Ramos (cell line): ENCODE data around the gene CDCA5.

Experiments
- in situ Hi-C: fragments of 300-500 bp; cut with MboI; formaldehyde crosslinking; loops from one replicate; pipeline ENCODE4 v1.14.3; 2022; ENCODE audit warnings: low sequenced_read_pairs; ENCODE audit not compliant: unreplicated experiment

CDCA5 gene

DNA sequence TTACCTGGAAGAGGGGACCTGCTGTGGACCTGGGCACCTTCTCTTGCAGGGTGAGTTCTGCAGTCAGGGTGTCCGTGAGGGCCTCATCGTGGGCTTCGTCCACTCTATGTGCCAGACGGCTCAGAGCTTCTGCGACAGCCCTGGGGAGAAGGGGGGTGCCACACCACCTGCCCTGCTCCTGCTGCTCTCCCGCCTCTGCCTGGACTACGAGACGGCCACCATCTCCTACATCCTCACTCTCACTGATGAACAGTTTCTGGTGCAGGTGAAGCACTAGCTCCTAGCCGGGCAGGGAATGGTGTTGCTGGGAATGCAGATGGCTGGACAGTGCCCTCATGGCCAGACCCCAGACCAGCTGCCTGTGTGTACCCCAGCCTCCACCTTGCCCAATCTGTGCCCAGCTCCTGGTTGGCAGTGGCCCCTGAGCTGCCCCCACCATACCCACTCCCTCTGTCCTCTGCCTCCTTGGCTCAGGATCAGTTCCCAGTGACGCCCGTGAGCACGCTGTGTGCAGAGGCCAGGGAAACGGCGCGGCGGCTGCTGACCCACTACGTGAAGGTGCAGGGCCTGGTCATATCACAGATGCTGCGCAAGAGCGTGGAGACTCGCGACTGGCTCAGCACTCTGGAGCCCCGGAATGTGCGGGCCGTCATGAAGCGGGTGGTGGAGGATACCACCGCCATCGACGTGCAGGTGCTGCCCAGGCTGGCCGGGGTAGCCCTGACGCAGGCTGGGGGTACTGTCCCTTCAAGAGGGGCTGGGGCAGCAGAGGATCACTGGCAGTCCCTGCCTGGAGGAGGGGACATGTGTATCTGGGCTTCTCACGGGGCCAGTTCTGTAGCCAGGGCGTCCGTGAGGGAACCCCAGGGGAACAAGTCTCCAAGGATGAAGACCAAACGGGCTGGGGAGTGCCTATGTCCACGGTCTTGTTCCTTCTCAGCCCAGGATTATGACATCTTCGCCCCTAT, 25.7 kb upstream of the CDCA5 start:
- in situ Hi-C loops: loop anchor here (5.0 kb wide), 2 partner anchors 73 to 262 kb away; partner anchors contain the start of gene CAPN1

DNA sequence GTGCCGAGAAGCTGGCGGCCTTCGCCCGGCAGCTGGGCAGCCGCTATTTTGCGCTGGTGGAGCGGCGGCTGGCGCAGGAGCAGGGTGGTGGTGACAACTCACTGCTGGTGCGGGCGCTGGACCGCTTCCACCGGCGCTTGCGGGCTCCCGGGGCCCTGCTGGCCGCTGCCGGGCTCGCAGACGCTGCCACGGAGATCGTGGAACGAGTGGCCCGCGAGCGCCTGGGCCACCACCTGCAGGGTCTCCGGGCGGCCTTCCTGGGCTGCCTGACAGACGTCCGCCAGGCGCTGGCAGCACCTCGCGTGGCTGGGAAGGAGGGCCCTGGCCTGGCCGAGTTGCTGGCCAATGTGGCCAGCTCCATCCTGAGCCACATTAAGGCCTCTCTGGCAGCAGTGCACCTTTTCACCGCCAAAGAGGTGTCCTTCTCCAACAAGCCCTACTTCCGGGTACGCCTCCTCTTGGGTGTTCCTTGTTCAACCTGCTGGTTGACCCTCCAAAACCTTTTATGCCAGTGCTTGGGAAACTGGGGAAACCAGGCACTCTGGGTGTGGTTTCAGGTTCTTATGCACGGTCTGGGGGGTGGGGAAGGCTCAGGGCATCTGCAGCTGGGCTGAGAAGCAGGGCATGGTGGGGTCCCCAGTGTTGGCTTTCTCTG, 24.8 kb upstream of the CDCA5 start:
- in situ Hi-C loops: no loop called here

DNA sequence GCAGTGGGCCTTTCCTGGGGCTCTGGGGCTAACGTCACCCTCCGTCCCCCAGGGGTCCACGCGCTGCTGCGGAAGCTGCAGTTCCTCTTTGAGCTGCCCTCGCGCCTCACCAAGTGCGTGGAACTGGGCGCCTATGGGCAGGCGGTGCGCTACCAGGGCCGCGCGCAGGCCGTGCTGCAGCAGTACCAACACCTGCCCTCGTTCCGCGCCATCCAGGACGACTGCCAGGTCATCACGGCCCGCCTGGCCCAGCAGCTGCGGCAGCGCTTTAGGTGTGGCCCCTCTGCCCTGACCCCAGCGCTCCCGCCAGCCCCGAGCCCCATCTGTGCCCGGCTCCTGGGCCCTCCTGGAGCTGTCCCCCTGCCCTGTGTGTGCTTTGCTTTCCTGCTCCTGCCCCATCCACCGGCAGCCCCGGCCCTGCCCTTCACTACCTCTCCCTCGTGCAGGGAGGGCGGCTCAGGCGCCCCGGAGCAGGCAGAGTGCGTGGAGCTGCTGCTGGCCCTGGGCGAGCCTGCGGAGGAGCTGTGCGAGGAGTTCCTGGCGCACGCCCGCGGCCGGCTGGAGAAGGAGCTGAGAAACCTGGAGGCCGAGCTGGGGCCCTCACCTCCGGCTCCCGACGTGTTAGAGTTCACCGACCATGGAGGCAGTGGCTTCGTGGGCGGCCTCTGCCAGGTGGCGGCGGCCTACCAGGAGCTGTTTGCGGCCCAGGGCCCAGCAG, 24.1 kb upstream of the CDCA5 start:
- in situ Hi-C loops: no loop called here

DNA sequence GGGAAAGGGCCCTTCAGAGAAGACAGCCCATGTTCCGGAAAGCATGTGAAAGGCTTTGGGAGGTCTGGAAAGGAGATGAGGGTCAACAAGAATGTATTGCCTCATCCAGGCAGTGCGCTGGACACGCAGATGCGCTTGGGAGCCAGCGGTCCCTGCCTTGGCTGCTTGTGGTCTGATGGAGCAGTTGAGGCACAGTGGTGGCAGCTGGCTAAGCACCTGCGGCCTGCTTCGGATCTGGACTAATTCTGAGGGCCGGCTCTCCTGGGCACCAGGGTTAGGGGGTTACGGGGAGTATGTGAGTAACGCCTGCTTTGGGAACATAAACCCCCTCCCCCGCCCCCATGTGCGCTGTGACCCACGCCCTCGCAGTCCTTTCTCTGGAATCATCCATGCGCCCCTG, 23.2 kb upstream of the CDCA5 start:
- in situ Hi-C loops: no loop called here

DNA sequence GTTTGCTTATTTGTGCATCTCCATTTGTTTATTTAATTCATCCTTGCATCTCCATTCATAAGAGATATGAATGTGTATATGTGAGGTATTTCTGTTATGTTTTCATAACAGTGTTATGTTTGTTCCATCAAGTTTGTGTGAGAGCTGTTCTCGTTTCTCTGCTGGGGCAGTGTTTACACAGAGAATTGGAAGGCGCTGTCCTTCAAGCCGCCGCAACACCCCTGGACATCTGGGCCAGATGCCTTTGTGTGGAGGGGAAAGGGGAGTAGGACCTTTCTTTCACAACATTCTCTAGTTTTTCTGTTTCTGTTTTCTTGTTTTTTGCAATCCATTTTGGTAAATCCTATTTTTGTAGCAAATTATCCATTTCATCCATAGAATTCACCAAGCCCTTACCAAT, 20.8 kb upstream of the CDCA5 start:
- in situ Hi-C loops: no loop called here

DNA sequence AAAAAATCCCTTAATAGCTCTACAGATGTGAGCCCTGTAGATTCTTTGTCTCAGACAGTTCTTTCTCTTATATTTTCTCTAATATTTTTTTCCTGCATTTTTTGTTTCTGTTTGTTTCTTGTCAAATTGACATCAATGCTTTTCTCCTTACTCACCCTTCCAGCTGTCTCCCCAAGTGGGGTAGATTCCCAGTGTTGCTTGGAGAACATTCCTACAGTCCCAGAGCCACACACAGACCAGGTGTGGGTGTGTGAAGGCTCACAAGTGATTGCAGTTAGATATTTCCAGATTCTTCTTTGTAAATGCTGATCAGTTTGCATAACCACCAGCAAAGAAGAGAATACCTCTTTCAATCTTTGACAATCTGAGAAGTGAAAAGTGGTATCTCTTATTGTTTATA, 19.6 kb upstream of the CDCA5 start:
- in situ Hi-C loops: no loop called here

DNA sequence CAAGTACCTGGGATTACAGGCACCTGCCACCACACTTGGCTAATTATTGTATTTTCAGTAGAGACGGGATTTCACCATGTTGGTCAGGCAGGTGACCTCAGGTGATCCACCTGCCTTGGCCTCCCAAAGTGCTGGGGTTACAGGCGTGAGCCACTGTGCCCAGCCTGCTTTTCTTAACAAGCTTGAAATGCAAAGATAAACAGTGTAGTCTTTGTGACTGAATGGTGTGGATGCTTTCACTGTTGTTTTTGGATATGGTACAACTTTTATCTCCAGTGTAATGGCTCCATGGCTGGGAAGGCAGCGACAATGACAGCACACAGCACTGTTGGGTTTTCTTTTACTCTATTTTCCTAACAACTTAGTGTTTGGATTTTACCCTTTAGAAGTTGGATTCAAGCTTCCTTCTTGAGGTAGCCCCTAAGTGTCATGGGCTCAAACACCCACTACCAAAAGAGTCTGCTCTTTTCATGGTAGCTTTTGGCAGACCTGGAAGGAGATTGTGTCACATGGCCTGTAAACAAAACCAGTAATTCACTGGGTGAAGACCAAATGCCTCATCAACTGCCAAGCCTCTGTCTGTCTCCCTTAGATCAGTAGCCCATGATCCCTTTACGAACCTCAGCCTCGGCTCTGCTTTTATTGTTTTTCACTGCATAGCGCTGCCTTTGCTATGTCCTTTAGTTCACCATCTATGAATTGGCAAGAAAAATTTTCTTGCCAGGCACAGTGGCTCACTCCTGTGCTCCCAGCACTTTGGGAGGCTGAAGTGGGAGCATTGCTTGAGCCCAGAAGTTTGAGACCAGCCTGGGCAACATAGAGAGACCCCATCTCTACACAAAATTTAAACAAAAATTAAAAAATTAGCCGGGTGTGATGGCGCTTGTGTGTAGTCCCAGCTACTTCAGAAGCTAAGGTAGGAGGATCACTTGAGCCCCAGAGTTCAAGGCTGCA, 18.6 kb upstream of the CDCA5 start:
- in situ Hi-C loops: no loop called here

DNA sequence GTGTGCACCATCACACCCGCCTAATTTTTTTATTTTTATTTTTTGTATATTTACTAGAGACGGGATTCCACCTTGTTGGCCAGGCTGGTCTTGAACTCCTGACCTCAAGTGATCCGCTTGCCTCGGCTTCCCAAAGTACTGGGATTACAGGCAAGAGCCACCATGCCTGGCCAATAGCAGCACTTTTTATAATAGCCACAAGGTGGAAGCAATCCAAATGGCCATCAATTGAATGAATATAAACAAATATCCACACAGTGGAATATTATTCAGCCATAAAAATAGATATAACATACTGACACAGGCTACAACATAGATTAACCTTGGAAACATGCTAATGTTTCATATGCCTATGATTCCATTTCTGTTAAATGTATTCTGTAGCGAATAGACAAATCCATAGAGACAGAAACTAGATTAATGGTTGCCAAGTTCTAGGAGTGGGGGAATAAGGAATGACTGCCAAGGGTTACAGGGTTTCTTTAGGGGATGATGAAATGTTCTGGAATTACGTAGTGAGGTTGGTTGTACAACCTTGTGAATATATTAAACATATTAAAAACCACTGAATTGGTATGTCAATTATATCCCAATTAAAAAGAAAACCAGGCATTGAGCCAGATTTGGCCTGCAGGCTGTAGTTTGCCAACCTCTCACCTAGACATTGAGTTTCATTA, 17.0 kb upstream of the CDCA5 start:
- in situ Hi-C loops: no loop called here

DNA sequence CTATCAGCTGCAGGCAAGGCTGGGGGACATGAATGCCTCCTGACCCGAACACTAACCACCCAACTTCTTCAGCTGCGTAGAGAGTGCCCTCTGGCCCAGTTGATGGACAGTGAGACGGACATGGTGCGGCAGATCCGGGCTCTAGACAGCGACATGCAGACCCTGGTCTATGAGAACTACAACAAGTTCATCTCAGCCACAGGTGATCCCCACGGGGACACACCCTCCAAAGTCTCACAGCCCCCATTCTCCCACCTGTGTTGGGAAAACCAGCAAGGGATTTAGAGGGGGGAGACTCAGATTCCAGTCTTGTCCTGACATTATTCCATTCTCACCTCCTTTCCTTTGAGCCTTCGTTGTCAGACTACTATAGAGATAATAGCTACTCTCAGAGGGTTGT, 13.1 kb upstream of the CDCA5 start:
- in situ Hi-C loops: no loop called here

DNA sequence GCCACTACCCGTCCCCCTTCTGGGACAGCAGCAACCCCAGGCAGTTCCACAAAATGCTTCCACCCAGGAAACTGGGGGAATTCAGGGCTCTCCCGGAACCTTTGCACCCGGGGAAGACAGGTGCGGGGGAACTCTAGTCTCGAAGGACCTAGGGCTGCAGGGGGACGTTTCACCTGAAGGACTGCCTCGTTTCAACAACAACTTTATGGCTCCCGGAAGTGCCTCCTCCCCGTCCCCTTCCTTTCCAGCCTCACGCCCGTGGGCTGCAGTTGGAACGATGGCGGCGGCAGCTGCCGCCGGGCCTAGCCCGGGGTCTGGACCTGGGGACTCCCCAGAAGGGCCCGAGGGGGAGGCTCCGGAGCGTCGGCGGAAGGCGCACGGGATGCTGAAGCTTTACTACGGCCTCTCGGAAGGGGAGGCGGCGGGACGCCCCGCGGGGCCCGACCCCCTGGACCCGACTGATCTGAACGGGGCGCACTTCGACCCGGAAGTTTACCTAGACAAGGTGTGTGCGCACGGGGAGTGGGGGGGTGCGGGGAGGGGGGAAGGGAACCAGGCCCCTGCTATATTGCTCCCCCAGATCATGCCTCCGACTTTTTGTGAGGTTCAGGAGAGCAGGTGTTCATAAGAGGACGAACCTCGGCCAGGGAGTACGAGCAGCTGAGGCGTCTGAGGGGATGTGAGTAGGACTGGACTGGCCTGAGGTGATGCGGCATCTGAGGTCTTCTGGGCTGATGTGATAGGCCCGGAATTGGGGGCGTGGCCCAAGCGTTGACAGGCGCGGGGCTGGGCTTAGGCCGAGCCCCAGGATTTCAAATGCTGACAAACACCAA, 12.3 kb upstream of the CDCA5 start, which contains the start of gene VPS51:
Gene VPS51 (plus strand): TSS at position 241 of the 833 bp plus-strand sequence. CDS start 37 bp downstream, at position 278.
- in situ Hi-C loops: no loop called here

DNA sequence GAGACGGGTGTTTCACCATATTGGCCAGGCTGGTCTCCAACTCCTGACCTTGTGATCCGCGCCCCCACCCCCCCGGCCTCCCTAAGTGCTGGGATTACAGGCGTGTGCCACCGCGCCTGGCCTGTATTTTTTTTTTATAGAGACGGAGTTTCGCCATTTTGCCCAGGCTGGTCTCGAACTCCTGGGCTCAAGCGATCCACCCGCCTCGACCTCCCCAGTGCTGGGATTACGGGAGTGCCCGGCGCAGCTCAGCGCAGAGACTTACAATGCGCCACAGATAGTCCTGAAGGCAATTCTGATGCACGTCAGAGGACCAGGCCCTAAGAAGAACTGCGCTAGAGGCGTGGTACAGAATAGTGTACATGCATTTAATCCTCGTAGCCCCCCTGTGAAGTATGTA, 11.6 kb upstream of the CDCA5 start:
- in situ Hi-C loops: no loop called here

DNA sequence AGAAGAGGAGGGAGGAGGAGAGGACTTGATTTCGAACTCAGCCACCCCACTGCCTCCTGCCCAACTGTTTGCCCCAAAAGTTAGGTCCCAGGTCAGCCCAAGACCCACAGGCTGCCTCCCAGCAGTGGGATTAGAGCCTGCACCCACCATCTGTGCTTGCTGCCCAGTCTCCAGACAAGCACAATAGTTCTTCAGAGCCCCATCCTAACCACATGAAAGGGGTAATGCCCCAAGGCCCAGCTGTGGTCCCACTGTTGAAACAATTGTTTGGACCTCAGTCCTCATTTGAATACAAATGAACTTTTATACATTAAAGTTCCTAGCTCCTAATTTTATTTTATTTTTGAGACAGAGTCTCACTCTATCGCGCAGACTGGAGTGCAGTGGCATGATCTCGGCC, 6.8 kb upstream of the CDCA5 start:
- in situ Hi-C loops: no loop called here

DNA sequence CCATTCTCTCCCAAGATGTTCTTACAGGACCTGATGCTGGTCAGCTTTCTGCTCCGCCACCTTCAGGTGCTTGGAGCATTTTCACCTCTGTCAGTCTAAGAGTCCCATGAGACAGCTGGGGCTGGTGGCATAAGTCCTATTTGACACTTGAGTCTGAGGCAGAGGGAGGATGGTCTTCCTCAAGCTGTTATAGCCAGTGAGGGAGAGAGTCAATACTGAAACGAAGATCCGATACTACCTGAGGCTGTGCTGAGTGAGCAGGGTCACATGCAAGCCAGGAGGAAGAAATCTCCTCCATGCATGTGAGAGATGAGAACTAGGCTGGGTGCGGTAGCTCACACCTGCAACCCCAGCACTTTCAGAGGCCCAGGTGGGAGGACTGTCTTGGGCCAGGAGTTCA, 5.8 kb upstream of the CDCA5 start:
- in situ Hi-C loops: no loop called here

DNA sequence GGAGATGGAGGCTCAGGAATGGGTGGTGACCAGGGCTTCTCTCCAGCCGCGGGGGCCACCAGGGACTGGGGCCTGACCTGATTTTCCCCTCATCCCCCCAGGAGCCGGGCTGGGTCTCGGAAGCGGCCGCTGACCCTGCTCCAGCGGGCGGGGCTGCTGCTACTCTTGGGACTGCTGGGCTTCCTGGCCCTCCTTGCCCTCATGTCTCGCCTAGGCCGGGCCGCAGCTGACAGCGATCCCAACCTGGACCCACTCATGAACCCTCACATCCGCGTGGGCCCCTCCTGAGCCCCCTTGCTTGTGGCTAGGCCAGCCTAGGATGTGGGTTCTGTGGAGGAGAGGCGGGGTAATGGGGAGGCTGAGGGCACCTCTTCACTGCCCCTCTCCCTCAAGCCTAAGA, 4.0 kb upstream of the CDCA5 start:
- in situ Hi-C loops: no loop called here

DNA sequence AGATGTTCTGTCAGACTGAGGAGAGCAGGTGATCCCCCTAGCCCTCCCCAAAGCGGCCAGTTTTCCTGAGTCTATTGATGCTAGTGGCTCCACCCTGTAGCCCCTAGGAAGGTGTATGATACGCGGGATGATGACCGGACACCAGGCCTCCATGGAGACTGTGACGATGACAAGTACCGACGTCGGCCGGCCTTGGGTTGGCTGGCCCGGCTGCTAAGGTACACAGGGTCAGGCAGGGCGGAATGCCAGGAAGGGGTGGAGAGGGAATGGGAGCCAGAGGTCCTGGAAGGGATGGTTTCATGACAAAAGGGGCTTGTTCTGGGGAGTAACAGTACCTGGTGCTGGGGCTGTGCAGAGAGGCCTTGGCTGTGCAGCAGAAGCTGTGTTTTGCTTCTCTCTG, 3.4 kb upstream of the CDCA5 start:
- in situ Hi-C loops: no loop called here

DNA sequence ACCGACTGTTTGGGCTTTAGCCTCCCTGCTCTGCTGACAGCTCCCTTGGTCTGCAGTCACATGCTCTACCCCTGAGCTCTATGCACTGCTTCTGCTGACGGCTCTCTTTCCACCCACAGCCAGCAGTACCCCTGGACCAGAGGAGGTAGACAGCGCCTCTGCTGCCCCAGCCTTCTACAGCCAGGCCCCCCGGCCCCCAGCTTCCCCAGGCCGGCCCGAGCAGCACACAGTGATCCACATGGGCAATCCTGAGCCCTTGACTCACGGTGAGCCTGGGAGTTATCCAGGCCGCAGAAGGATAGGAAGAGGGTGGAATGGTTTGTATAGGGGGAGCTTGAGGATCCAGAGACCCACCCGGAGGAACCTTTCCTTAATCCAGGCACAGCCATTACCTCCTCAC, 3.0 kb upstream of the CDCA5 start:
- in situ Hi-C loops: no loop called here

DNA sequence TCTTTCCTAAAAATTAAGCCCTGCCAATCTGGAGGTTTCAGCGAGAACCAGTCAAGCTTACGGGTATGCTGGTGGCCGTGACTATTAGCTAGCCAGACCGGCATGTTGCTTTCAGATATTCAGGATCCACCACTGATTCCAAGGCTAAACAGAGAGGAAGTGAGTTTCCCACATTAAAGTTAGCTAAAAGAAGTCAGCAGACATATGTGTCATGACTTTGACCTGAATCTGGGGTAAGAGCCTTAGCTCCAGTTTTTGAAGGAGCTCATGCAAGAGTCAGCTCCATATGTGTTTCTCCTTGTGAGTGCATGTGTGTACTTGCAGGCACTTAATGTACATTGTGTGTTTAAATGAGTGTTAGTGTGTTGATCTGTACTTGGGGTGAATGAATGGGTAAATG, 1.6 kb upstream of the CDCA5 start:
- in situ Hi-C loops: no loop called here

DNA sequence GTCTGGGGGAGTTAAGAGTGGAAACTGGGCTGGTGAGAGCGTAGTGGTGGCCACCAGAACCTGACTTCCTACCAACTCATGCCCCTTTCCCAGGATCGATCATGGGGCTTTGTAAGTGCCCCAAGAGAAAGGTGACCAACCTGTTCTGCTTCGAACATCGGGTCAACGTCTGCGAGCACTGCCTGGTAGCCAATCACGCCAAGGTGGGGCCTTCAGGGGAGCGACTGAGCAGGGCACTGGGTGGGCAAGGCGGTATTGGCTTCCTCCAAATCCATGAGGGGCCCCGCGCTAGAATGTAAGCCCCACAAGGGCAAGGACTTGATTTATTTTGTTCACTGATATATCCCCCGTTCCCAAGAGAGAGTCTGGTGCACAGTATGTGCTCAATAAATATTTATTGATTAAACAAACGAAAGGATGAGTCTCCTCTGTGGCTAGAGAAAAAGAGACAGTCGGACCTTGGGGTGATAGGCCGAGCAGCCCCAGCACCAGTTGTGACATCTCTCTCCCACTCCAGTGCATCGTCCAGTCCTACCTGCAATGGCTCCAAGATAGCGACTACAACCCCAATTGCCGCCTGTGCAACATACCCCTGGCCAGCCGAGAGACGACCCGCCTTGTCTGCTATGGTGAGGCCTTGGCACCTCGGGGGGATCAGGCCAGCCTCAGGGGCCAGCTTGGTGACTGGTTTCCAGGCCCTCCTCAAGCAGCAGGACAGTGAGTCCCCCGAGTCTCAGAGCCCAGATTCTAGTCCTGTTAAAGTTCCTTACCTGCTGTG, 947 bp upstream of the CDCA5 start:
- in situ Hi-C loops: no loop called here
